Right lobe of liver (tissue), 4 donors: ENCODE measurements around the gene PSEN1.

ENCODE experiments used
- POLR2A ChIP-seq: fragments of 450-650 bp; IDR thresholded peaks from one replicate; pipeline ENCODE4 v1.6.1; 2017; ENCODE audit warnings: antibody characterized with exemption, mild to moderate bottlenecking
- TF ChIP-seq, protein P1 (sequence below), 4 donors: fragments of 200-600 bp in 3 of 4; fragments of 450-650 bp in 1 of 4; IDR thresholded peaks; one replicate each; pipeline versions ENCODE4 v1.5.1 to v1.8.0; 2016 to 2022; ENCODE audit warnings: antibody characterized with exemption in 4 of 4, mild to moderate bottlenecking in 2 of 4
- donor health status: DM: no; HTN: no; CAD: no.
- donor health status: DM: no; HTN: no; CAD: no.
- donor health status: DM: no; HTN: yes; CAD: no.

DNA sequence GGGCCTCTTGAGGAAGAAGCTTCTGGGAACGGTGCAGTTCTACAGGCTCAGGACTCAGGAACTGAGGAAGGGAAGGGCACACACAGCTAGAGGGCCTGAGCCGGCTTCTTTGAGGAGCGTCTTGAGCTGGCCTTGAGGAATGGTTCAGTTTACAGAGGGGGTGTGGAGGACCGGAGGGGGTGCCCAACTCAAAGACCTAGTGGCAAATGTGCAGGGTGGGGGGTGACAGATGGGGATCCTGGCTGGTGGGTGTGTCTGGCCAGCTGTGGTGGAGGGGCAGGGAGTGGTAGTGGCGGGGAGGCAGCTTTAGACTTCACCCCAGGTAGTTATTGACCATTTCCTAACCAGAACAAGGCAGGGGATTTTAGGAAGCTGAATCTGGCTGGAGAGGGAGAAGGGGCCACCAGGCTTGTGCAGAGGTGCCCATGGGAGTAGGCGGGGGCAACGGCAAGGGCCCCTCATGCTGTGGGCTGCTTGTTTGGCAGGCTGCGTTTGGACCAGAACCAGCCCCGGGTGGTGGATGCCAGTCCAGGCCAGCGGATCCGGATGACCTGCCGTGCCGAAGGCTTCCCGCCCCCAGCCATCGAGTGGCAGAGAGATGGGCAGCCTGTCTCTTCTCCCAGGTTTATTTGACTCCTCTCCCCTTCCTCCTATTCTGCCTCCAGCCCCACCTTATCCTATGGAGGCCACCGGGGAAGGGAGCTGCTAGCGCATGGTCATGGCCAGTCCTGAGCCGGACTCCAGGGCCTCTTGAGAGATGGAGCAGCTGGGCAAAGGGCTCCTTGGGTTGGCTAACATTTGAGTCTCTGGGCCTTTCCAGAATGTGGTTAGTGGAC is 128.8 kb downstream of the PSEN1 start:
- TF ChIP-seq POLR2A = no peak
- TF ChIP-seq, protein P1, sequence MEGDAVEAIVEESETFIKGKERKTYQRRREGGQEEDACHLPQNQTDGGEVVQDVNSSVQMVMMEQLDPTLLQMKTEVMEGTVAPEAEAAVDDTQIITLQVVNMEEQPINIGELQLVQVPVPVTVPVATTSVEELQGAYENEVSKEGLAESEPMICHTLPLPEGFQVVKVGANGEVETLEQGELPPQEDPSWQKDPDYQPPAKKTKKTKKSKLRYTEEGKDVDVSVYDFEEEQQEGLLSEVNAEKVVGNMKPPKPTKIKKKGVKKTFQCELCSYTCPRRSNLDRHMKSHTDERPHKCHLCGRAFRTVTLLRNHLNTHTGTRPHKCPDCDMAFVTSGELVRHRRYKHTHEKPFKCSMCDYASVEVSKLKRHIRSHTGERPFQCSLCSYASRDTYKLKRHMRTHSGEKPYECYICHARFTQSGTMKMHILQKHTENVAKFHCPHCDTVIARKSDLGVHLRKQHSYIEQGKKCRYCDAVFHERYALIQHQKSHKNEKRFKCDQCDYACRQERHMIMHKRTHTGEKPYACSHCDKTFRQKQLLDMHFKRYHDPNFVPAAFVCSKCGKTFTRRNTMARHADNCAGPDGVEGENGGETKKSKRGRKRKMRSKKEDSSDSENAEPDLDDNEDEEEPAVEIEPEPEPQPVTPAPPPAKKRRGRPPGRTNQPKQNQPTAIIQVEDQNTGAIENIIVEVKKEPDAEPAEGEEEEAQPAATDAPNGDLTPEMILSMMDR (IDR thresholded peaks at IDR 0.05) = no peak
